A673 (cell line): ENCODE data around the gene PKLR. TPM values are rescaled to one million over a fixed set of nuclear protein-coding genes. Genes with fewer than 3 reads are reported as not detected.

Source experiments
- BruUV-seq: library from RNA; stranded (reverse); fragments of 400-500 nt; replicated peaks from 2 replicates; lab custom pipeline; 2021; lab: Mats Ljungman, UMichigan
- CTCF ChIA-PET: fragments of 300-600 bp; sonication (Branson Sonifier 250); formaldehyde crosslinking; loops from one replicate; lab custom pipeline; 2022; ENCODE audit warnings: antibody characterized with exemption; lab: Charles Lee
- POLR2A ChIA-PET: fragments of 300-600 bp; sonication (Branson Sonifier 250); formaldehyde crosslinking; loops from one replicate; lab custom pipeline; 2022; ENCODE audit warnings: antibody characterized with exemption; ENCODE audit not compliant: low non-redundant PET; lab: Charles Lee
- DNase-seq: peaks from one replicate; pipeline ENCODE4 v3.0.0-alpha.2; 2015; ENCODE audit warnings: low spot score
- H3K27ac ChIP-seq: fragments of 200-600 bp; sonication (generic); 2 replicates; pipeline ENCODE4 v1.5.1; 2016; ENCODE audit warnings: mixed run types, low read depth, mild to moderate bottlenecking, mixed read lengths, antibody characterized with exemption, low read length; ENCODE audit not compliant: poor library complexity, severe bottlenecking
- H3K27me3 ChIP-seq: fragments of 200-600 bp; sonication (generic); replicated peaks from 2 replicates; pipeline ENCODE4 v1.6.1; 2017; ENCODE audit warnings: mixed run types, low read depth, mild to moderate bottlenecking, mixed read lengths, antibody characterized with exemption, low read length; ENCODE audit not compliant: insufficient read depth, poor library complexity
- H3K36me3 ChIP-seq: fragments of 200-600 bp; sonication (generic); 2 replicates; pipeline ENCODE4 v1.6.1; 2016; ENCODE audit warnings: mixed run types, mild to moderate bottlenecking, mixed read lengths, antibody characterized with exemption, low read length; ENCODE audit not compliant: insufficient read depth, poor library complexity, severe bottlenecking
- H3K4me1 ChIP-seq: fragments of 200-600 bp; sonication (generic); 2 replicates; pipeline ENCODE4 v1.6.1; 2017; ENCODE audit warnings: mixed run types, mild to moderate bottlenecking, mixed read lengths, antibody characterized with exemption, low read length; ENCODE audit not compliant: insufficient read depth, poor library complexity, severe bottlenecking
- H3K4me3 ChIP-seq: fragments of 200-600 bp; sonication (generic); 2 replicates; pipeline ENCODE4 v1.5.1; 2016; ENCODE audit warnings: low read depth, mixed run types, mild to moderate bottlenecking, mixed read lengths, low read length; ENCODE audit not compliant: poor library complexity, severe bottlenecking
- H3K9me3 ChIP-seq: fragments of 200-600 bp; sonication (generic); 2 replicates; pipeline ENCODE4 v1.6.1; 2016; ENCODE audit warnings: mixed run types, low read depth, mild to moderate bottlenecking, mixed read lengths, antibody characterized with exemption, low read length; ENCODE audit not compliant: poor library complexity, severe bottlenecking
- CTCF ChIP-seq: fragments of 300-800, 200-600 bp; sonication (generic); conservative IDR thresholded peaks from 2 replicates; pipeline ENCODE4 v1.5.1; 2017; ENCODE audit warnings: low read depth, mild to moderate bottlenecking, antibody characterized with exemption, low read length, moderate library complexity, mixed read lengths
- EZH2 ChIP-seq: fragments of 200-600 bp; sonication (generic); IDR thresholded peaks from 2 replicates; pipeline ENCODE4 v1.6.1; 2017; ENCODE audit warnings: borderline replicate concordance, low read depth, mild to moderate bottlenecking, mixed read lengths, antibody characterized with exemption, low read length; ENCODE audit not compliant: poor library complexity, severe bottlenecking
- intact Hi-C: fragments of 100-400 bp; cut with micrococcal nuclease; formaldehyde crosslinking; loops from one replicate; pipeline ENCODE4 v1.10.0; 2022; ENCODE audit not compliant: unreplicated experiment
- total RNA-seq: library from RNA; stranded (reverse); gene quantifications from 2 replicates; pipeline ENCODE4 v1.2.3, GENCODE V29; 2021

PKLR gene
- total RNA-seq, 1 experiment from 2014 or later, result not detected

- Histone ChIP-seq H3K9me3 (no peaks in the 10 kb centered on the region), H3K4me1 (peaks cover 27% of the 10 kb centered on the region), H3K27me3 (no peaks in the 10 kb centered on the region), H3K4me3 (peak overlapping the region; percentile 68), H3K27ac (peak overlapping the region; percentile 78), H3K36me3 (peaks cover 24% of the 10 kb centered on the region)
- TF ChIP-seq EZH2 (no peak), CTCF (peak; percentile 91)
- DNase-seq, result peak; percentile 89
- intact Hi-C loops, result loop anchor here (2.0 to 10.0 kb wide), 5 partner anchors 46 to 272 kb away; partner anchors contain the start of genes ASH1L, HCN3, KRTCAP2 and MTX1
- POLR2A ChIA-PET, result no interaction called here
- CTCF ChIA-PET, result interaction anchor here (0.5 to 2.7 kb wide), 10 partner anchors 15 to 1424 kb away, joined by 3 to 28 read pairs (median 4); partner anchors contain the start of genes CLK2, FDPS and SCAMP3
- BruUV-seq, result no TSS peak
Measured at GRCh38 chr1:155322953-155323728, 21.9 kb upstream of the PKLR start.

GRCh38 chr1:155322571-155322952 lies 21.3 kb upstream of the PKLR start:
- Histone ChIP-seq H3K4me1 (peaks cover 27% of the 10 kb centered on the region), H3K9me3 (no peaks in the 10 kb centered on the region), H3K4me3 (peak overlapping the region; percentile 68), H3K27me3 (no peaks in the 10 kb centered on the region), H3K27ac (peak overlapping the region; percentile 78), H3K36me3 (peaks cover 30% of the 10 kb centered on the region)
- TF ChIP-seq CTCF (no peak), EZH2 (no peak)
- ChIA-PET POLR2A (no interaction called here), CTCF (interaction anchor here (0.5 to 2.7 kb wide), 5 partner anchors 47 to 770 kb away, joined by 4 to 28 read pairs (median 4); partner anchors contain the start of gene CLK2)
- no TSS peak for BruUV-seq
- intact Hi-C loops, result loop anchor here (2.0 to 10.0 kb wide), 5 partner anchors 46 to 272 kb away; partner anchors contain the start of genes ASH1L, HCN3, KRTCAP2 and MTX1
- peak; percentile 22 for DNase-seq

- no peaks in the 10 kb centered on the region for H3K27me3 ChIP-seq
- peak overlapping the region; percentile 68 for H3K4me3 ChIP-seq
- TF ChIP-seq CTCF (no peak), EZH2 (no peak)
- no peak overlapping the region for H3K27ac ChIP-seq
- no TSS peak for BruUV-seq
- CTCF ChIA-PET, result interaction anchor here (0.5 to 2.7 kb wide), 6 partner anchors 47 to 771 kb away, joined by 4 to 28 read pairs (median 4); partner anchors contain the start of gene CLK2
- DNase-seq, result no peak
- H3K36me3 ChIP-seq, result peaks cover 33% of the 10 kb centered on the region
- peaks cover 27% of the 10 kb centered on the region for H3K4me1 ChIP-seq
- POLR2A ChIA-PET, result no interaction called here
- no peaks in the 10 kb centered on the region for H3K9me3 ChIP-seq
- intact Hi-C loops, result loop anchor here (2.0 to 10.0 kb wide), 5 partner anchors 45 to 273 kb away; partner anchors contain the start of genes ASH1L, HCN3, KRTCAP2 and MTX1
Measured at GRCh38 chr1:155321639-155322503, 20.6 kb upstream of the PKLR start.
